ENCODE results near the gene LOC101059915.

- TF ChIP-seq ZNF274 (IDR thresholded peaks at IDR 0.05; ENCODE audit: low read depth, low read length) (no peak), YY1 (IDR thresholded peaks at IDR 0.05; ENCODE audit: insufficient read depth, insufficient read length) (no peak), SUZ12 (IDR thresholded peaks at IDR 0.05; ENCODE audit: extremely low read depth, insufficient read depth, insufficient read length) (no peak)
Observed at GRCh38 chrX:71664889-71665491, 2.4 kb upstream of the LOC101059915 start.

Data from NT2/D1 (cell line).